Limb (tissue), 2 donors: Measurements from ENCODE around the gene PANX2.

ENCODE experiments used
- DNase-seq, 2 donors: peaks; one replicate each; pipeline ENCODE4 v3.0.0-alpha.2; 2016; ENCODE audit errors: extremely low spot score in 2 of 2

Gene PANX2

GRCh38 chr22:50227579-50228215 lies 57.2 kb downstream of the PANX2 start:
- peak in 1 of 2 donors; percentile 21 for DNase-seq

GRCh38 chr22:50228366-50228765 lies 57.8 kb downstream of the PANX2 start:
- DNase-seq, result no peak

- no peak for DNase-seq
Measured at GRCh38 chr22:50229370-50229769, 58.8 kb downstream of the PANX2 start.
